Measurements from ENCODE around the gene CHN2. TPM values are rescaled to one million over a fixed set of nuclear protein-coding genes. Genes with fewer than 3 reads are reported as not detected.

CHN2 gene
- total and polyA plus RNA-seq, 10 donors, result 4.2 to 52.0 (median 28.5) TPM

DNA sequence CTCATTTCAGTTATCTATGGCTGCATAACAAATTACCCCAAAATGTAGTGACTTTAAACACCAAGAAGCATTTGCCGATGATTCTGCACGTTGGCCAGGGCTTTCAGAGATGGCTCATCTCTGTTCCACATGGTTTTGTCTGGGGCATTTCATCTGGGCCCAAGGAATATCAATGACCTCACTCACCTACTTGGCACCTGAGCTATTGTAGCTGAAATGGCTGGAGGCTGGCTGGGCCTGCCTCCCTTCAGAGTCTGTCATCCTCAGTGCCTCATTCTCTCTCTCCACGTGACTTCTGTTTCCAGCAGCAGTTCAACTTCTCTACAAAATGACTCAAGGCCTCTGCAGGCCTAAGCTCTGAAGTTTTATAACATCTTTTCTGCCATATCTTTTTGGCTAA is 249.7 kb downstream of the CHN2 start:
- no peak for DNase-seq
- TF ChIP-seq POLR2AphosphoS5 (IDR thresholded peaks at IDR 0.05) (no peak), POLR2A (IDR thresholded peaks at IDR 0.05) (no peak)
- TF ChIP-seq, protein P1, sequence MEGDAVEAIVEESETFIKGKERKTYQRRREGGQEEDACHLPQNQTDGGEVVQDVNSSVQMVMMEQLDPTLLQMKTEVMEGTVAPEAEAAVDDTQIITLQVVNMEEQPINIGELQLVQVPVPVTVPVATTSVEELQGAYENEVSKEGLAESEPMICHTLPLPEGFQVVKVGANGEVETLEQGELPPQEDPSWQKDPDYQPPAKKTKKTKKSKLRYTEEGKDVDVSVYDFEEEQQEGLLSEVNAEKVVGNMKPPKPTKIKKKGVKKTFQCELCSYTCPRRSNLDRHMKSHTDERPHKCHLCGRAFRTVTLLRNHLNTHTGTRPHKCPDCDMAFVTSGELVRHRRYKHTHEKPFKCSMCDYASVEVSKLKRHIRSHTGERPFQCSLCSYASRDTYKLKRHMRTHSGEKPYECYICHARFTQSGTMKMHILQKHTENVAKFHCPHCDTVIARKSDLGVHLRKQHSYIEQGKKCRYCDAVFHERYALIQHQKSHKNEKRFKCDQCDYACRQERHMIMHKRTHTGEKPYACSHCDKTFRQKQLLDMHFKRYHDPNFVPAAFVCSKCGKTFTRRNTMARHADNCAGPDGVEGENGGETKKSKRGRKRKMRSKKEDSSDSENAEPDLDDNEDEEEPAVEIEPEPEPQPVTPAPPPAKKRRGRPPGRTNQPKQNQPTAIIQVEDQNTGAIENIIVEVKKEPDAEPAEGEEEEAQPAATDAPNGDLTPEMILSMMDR (IDR thresholded peaks at IDR 0.05 in 8 of 11, conservative IDR thresholded peaks at IDR 0.05 in 3 of 11), result no peak
- Histone ChIP-seq H3K4me1 (no peaks in the 10 kb centered on the region), H3K27ac (no peak overlapping the region), H3K27me3 (replicated peaks in 1 of 7) (no peaks in the 10 kb centered on the region), H3K4me3 (no peak overlapping the region), H3K36me3 (no peaks in the 10 kb centered on the region), H3K9me3 (no peaks in the 10 kb centered on the region)
- WGBS, 5 donors, result 87 to 98% (median 94%) methylated on average over 3 of the region's 3 CpGs
- intact Hi-C loops (cut with DNase I; ENCODE audit: low total_unique reads), result no loop called here

DNA sequence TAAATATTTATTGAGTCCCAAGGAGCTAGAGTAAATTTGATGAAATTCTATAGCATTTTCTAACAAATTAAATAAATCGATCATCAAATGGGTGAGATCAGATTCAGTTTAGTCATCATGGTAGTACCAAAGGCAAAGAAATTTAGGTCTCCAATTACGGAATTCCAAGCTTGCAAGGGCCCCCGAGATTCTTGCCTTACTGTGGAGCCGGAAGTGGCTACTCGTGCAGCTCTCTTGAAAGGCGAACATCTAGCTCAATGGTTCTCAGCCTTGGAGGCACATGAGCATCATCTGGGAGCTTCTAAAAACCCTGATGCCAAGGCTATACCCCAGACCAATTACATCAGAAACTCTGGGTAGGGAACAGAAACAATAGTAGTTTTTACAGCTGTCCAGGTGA is 251.2 kb downstream of the CHN2 start:
- Histone ChIP-seq H3K4me1 (no peaks in the 10 kb centered on the region), H3K27ac (no peak overlapping the region), H3K4me3 (no peak overlapping the region), H3K27me3 (replicated peaks in 1 of 7) (no peaks in the 10 kb centered on the region), H3K9me3 (no peaks in the 10 kb centered on the region), H3K36me3 (no peaks in the 10 kb centered on the region)
- WGBS, 5 donors, result 78 to 95% (median 87%) methylated on average over 6 of the region's 6 CpGs
- no peak for DNase-seq
- intact Hi-C loops (cut with DNase I; ENCODE audit: low total_unique reads), result no loop called here
- TF ChIP-seq POLR2A (IDR thresholded peaks at IDR 0.05) (no peak), POLR2AphosphoS5 (IDR thresholded peaks at IDR 0.05) (no peak)
- TF ChIP-seq, protein P1 (IDR thresholded peaks at IDR 0.05 in 8 of 11, conservative IDR thresholded peaks at IDR 0.05 in 3 of 11), result no peak

DNA sequence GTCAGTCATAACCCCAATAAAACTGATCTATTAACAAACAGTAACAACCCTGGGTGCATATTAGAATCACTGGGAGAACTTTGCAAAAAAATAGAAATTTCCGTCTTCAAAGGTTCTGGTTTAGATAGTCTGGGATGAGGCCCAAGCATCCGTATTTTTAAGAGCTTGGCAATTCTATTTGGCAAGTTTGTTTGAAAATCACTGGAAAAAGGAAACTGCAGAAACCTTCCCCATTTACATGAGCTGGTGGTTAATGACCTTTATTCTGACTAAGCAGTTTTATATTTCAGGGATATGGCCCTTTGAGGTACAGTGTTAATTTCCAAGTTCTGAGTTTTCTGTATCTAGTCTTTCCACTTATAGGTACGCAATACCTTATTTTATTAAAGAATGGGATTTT is 253.3 kb downstream of the CHN2 start:
- no peak overlapping the region for H3K27ac ChIP-seq
- 76 to 85% (median 84%) methylated on average over 3 of the region's 3 CpGs for WGBS, 5 donors
- no peak for DNase-seq
- H3K4me1 ChIP-seq, result no peaks in the 10 kb centered on the region
- H3K9me3 ChIP-seq, result no peaks in the 10 kb centered on the region
- H3K4me3 ChIP-seq, result no peak overlapping the region
- intact Hi-C loops (cut with DNase I; ENCODE audit: low total_unique reads), result no loop called here
- TF ChIP-seq, protein P1 (IDR thresholded peaks at IDR 0.05 in 8 of 11, conservative IDR thresholded peaks at IDR 0.05 in 3 of 11), result no peak
- no peak for TF ChIP-seq POLR2AphosphoS5 (IDR thresholded peaks at IDR 0.05)
- TF ChIP-seq POLR2A (IDR thresholded peaks at IDR 0.05), result no peak
- H3K27me3 ChIP-seq (replicated peaks in 1 of 7), result no peaks in the 10 kb centered on the region
- H3K36me3 ChIP-seq, result no peaks in the 10 kb centered on the region

DNA sequence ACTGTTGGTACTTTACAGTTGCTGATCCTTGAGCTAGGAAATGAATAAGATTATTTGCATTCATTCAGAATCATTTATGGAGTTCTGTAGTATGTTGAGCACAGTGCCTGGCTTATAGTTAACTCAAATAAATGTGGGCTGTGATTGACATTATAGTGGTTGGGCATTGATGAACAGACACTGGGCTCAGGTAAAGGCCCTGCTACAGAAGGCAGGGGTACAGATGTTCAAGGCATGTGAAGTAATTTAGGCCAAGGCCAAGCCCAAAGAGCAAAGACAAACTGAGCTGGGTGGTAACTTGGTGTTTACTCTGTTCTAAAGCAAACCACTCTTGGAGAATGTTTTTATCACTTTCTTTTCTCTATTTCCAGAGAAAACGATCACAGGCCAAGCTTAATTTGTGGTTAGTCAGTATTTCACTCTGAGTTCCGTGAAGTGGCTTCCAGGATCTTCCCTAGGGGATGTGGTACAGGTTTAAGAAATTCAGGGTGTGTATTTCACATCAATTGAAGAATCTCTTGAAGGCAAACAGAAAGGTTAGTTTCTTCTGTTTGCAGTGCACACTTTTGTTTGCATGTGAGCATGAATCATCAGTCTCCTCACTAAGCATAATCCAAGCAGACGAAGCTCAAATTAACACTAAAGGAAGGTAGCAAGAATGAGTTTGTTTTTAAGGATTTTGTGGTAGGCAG is 255.1 kb downstream of the CHN2 start:
- Histone ChIP-seq H3K4me3 (no peak overlapping the region), H3K9me3 (no peaks in the 10 kb centered on the region), H3K36me3 (no peaks in the 10 kb centered on the region), H3K27me3 (replicated peaks in 1 of 7) (no peaks in the 10 kb centered on the region), H3K4me1 (no peaks in the 10 kb centered on the region), H3K27ac (no peak overlapping the region)
- no peak for TF ChIP-seq POLR2AphosphoS5 (IDR thresholded peaks at IDR 0.05)
- no peak for DNase-seq
- intact Hi-C loops (cut with DNase I; ENCODE audit: low total_unique reads), result no loop called here
- 75 to 85% (median 78%) methylated on average over 3 of the region's 3 CpGs for WGBS, 5 donors

Measured in spleen (tissue), 11 donors.